HG02642 (cell line): ENCODE data around the gene ADAM12.
"Not testable (repeated sequence)": the region's sequence is repeated elsewhere in the genome, so short reads cannot be mapped to it uniquely, and the experiment has no call there.

Experiments
- ATAC-seq: cut with Tn5 transposase; IDR thresholded peaks from one replicate; pipeline ENCODE4 v1.9.1; 2021; ENCODE audit warnings: mild to moderate bottlenecking; ENCODE audit not compliant: unreplicated experiment, poor library complexity

Gene ADAM12

DNA sequence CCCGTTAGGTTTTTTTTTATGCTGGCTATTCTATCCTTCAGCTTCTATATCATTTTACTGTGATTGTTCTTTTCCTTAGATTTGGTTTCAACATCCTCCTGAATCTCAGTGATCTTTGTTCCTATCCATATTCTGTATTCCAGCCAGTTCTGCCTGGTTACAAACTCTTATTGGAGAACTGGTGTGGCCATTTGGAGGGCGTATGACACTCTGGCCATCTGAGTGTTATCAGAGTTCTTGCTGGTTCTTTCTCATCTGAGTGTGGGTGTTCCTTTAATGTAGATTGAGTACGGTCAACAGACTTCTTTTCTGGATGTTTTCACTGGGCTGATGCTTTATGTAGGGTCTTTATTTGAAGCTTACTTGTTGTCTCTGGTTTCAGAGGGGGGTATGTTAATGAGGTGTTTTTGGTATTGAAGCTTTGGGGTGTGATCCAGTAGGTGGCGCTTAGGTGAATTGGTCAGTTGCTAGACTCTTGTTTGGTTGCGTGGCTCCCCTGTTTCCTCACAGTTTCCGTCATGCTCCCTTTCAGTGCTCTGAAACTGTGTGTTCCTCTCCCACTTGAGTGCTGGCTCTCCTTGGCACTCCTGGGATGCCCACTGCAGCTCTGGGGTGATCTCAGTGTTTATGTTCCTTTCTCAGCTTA, 411.2 kb downstream of the ADAM12 start:
- ATAC-seq = no peak

DNA sequence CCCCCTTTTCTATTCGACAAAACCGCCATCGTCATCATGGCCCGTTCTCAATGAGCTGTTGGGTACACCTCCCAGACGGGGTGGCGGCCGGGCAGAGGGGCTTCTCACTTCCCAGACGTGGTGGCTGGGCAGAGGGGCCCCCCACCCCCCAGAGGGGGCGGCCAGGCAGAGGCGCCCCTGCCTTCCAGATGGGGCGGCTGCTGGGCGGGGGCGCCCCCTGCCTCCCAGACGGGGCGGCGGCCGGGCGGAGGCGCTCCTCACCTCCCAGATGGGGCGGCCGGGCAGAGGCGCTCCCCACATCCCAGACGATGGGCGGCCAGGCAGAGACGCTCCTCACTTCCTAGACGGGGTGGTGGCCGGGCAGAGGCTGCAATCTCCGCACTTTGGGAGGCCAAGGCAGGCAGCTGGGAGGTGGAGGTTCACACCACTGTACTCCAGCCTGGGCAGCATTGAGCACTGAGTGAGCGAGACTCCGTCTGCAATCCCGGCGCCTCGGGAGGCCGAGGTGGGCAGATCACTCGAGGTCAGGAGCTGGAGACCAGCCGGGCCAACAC, 418.1 kb downstream of the ADAM12 start:
- not testable (repeated sequence) for ATAC-seq

DNA sequence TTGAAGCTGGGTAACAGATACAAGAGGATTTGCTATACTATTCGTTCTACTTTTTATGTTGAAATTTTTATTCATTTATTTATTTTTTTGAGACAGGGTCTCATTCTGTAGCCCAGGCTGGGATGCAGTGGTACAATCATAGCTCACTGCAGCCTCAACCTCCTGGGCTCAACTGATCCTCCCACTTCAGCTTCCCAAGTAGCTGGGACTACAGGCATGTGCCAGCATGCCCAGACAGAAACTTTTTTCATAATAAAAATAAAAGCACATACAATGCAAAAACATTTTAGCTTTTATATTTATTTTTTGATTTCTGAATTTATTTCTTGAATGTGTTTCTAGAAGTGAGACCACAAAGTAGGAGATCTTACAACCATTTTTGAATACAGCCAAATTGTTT, 420.7 kb downstream of the ADAM12 start:
- no peak for ATAC-seq

DNA sequence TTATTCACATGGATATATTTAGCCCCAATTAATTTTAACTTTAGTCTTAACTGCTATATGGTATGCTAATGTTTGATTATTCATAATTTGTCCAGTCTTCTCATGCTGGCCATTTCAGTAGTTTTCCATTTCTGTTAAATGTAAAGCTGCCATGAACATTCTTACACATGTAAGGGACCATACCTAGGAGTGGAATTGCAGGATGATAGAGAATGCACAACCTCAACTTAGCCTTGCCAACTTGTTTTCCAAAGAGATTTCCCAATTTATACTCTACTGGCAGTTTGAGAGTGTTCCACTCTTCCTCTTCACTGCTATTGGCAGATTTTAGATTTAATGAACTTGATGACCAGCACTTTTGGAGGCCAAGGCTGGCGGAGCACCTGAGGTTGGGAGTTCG, 423.7 kb downstream of the ADAM12 start:
- ATAC-seq = no peak
